G401.6 (cell line): ENCODE measurements around the gene HOXA3.

ENCODE experiments used
- FAIRE-seq: peaks from 2 replicates; lab custom pipeline; 2012; peaks lifted over from hg19 to GRCh38; lab: Jason Lieb, UNC

The HOXA3 gene

GRCh38 chr7:27177795-27178320 is 25.5 kb upstream of the HOXA3 start:
- FAIRE-seq: no peak

GRCh38 chr7:27176962-27177794 is 24.8 kb upstream of the HOXA3 start:
- FAIRE-seq: no peak

DNA sequence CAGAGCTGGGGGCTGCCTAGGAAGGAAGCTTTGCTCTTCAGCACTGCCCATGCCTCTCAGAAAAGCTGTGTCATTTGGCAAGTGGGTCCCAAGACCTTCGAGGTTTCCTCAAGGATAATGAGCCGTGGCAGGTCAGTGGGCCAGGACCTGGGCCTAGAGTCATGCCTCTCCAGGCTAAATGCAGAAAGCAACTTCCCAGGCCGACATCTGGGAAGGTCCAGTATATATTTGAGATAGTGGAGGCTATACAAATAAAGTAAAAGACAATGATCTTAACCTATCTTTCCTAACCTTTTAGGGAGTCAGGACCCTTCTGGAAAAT is 24.1 kb upstream of the HOXA3 start:
- no peak for FAIRE-seq

- no peak for FAIRE-seq
Observed at GRCh38 chr7:27175626-27176523, 23.5 kb upstream of the HOXA3 start.

DNA sequence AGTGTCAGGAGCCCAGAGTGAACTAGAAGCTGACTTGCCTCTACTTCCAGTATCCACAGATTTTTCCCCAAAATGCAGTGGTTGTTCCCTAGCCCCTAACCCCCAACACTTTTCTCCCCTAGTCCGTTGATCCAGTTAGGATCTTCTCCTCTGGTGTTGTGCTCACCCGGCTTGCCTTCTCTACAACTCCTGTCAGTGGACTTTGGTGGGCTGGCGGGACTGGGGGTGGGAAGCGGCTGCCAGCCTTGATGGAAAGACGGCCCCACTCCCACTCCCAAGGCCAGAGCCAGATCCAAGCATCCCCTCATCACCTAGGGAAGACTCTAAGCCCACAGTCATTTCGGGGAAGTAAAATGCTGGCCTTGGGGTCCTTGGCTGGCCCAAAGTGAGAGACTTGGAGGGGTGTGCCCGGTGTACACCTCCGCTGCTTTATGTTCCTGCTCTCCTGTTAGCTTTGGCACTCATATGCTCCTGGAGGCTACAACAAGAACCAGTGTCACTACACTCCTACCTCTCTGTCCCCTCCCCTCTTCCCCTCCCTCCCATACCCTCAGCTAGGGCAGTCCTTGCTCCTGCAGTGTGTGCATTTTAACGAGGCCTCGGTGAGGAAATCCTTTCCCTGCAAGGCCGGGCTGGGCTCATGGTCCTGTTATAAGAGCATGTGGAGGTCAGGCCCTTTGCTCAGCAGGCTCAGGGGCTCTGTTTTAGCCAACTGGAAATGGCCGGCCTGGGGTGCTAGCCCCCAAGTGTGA is 22.7 kb upstream of the HOXA3 start:
- peak; percentile 95 for FAIRE-seq

GRCh38 chr7:27173956-27174873 is 21.8 kb upstream of the HOXA3 start, which contains the start of gene HOXA10:
Gene HOXA10, minus strand, starts transcription at chr7:27174320. Its CDS starts 14 bp downstream, at chr7:27174306.
- FAIRE-seq: peak; percentile 89

- no peak for FAIRE-seq
Observed at GRCh38 chr7:27173511-27173955, 21.1 kb upstream of the HOXA3 start.

GRCh38 chr7:27172823-27173510 is 20.6 kb upstream of the HOXA3 start:
- no peak for FAIRE-seq

DNA sequence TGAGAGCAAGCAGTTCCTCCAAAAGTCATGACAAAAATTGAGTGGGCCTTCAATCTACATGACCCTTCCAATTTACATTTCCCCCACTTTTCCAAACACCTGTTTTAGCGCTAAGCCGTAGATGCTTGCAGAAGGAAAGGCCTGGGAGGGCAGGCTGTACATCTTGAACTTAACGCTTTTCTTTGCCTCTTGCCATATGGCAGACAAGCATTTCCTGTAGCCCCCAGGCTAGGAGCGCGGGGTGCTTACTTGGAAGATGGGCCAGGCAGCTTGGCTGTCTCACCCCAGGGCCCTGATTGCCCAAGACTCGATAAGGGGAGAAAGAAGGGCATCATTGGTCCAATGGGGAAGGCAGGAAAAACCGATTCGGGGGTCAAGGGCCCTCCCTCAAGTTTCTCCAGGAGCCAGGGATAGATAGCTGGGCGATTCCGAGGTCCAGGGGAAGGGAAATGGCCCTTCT is 20.0 kb upstream of the HOXA3 start:
- no peak for FAIRE-seq

GRCh38 chr7:27171637-27172314 is 19.4 kb upstream of the HOXA3 start:
- FAIRE-seq: peak; percentile 46

- FAIRE-seq: no peak
Observed at GRCh38 chr7:27171325-27171636, 18.9 kb upstream of the HOXA3 start.

GRCh38 chr7:27170426-27171324 is 18.3 kb upstream of the HOXA3 start:
- peak; percentile 96 for FAIRE-seq

DNA sequence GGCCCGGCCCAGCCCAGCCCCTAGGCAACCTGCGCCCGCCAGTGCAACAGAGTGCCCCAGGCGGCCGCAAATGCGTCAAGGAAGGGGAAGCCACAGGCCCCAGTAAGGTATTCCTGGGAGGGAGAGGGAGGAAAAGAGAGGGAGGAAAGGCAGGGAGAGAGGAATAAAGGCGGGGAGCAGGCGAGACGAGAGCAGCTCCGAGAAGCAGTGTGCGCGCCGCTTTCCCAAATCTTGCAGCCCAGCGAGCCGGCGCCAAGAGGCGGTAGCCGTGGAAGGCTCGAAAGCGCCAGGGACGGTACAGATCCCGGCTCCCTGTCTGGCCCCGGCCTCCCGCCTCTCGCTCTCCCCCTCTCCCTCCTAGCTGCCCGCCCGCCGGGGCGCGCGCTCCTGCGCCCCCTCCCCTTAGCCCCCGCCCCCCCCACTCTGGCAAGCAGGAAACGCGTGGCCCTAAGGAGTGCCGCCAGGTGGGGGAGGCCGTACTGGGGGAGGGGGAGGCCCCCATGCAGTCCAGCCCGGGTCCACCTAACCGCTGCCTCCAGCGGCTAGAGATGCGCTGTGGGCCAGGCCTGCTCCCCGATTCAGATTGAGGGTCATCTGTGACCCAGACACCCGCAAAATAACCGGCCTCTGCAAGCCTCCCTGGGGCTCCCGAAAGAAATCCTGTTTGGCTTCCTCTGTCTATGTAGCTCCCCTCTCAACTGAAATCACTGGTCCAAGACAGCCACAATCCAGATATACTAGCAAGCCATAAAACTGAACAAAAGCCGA is 17.5 kb upstream of the HOXA3 start:
- FAIRE-seq: no peak

- no peak for FAIRE-seq
Observed at GRCh38 chr7:27168265-27168947, 16.0 kb upstream of the HOXA3 start.

GRCh38 chr7:27167916-27168264 is 15.5 kb upstream of the HOXA3 start:
- peak; percentile 88 for FAIRE-seq

DNA sequence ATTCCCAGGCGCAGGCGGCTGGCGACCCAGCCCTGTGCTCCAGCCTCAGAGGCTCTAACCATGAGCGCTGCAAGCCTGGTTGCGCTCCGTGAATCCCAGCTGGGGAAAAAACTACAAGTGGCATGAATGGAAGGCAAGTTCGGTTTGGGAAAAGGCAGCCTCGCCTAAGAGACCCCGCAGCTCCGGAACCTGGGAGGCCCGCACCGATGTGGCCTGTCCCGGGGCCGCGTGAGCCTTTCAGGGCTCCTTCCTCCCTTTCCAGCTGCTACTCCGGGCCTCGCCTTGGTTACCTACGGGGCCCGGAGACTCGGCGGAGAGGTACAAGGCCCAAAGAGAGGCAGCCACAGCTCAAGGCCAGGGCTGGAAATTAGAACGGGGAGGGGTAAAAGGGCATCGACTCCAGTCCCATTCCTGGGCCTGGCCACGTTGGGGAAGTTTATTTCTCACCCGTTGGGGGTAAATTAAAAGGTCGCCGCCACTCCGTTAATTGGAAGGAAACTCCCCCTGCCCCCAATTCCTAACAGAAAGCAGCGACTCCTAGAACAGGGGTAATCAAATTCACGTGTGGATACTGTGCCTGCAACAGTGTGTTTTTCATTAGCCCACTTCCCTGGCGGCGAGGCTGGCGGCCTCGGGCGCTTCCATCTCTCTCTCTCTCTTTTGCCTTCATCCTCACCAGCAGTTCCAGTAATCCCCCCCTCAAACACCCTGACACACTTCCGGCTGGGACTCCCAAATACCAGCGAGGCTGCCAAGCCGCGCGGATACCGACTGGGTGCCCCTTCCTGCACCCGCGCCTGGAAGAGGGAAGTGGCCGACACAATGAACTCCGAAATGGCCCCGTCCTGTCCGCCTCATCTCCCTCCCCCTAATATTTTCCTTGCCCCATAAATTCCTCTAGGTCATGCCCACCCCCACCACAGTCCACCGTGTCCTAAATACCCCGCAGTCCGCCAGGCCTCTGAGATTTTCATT is 14.4 kb upstream of the HOXA3 start:
- peak; percentile 40 for FAIRE-seq
